H1 (cell line): ENCODE results near the gene MARK3. TPM values are rescaled to one million over a fixed set of nuclear protein-coding genes. Genes with fewer than 3 reads are reported as not detected.

Source experiments
- CTCF ChIA-PET: fragments of 300-600 bp; sonication (Branson Sonifier 250); formaldehyde crosslinking; loops from one replicate; lab custom pipeline; 2021; ENCODE audit not compliant: partially characterized antibody; lab: Charles Lee
- POLR2A ChIA-PET: fragments of 300-600 bp; sonication (Branson Sonifier 250); formaldehyde crosslinking; loops from one replicate; lab custom pipeline; 2021; ENCODE audit warnings: inconsistent platforms; ENCODE audit not compliant: partially characterized antibody; lab: Charles Lee
- DNase-seq, 2 experiments: peaks; one replicate each; pipeline versions ENCODE4 v3.0.0 to v3.0.0-alpha.2; 2010 to 2022; ENCODE audit warnings: low spot score in 2 of 2, low read depth in 1 of 2, mixed read lengths in 1 of 2
- FAIRE-seq: peaks from 2 replicates; lab custom pipeline; 2011; peaks lifted over from hg19 to GRCh38; lab: Jason Lieb, UNC
- H2AFZ ChIP-seq: 2 replicates; pipeline ENCODE4 v1.8.1; 2012; ENCODE audit warnings: low read length, inconsistent platforms
- H2AK5ac ChIP-seq: 2 replicates; pipeline ENCODE4 v1.6.1; 2013; ENCODE audit warnings: low read depth, low read length
- H2BK120ac ChIP-seq: replicated peaks from 2 replicates; pipeline ENCODE3; 2013; ENCODE audit warnings: low read depth, low read length, inconsistent platforms
- H2BK12ac ChIP-seq: 2 replicates; pipeline ENCODE4 v1.6.1; 2013; ENCODE audit warnings: low read depth, low read length
- H2BK15ac ChIP-seq: 2 replicates; pipeline ENCODE4 v1.6.1; 2013; ENCODE audit warnings: low read length
- H2BK20ac ChIP-seq: 2 replicates; pipeline ENCODE4 v1.6.1; 2013; ENCODE audit warnings: low read length
- H2BK5ac ChIP-seq: 2 replicates; pipeline ENCODE4 v1.6.1; 2013; ENCODE audit warnings: low read depth, low read length
- H3K14ac ChIP-seq: 2 replicates; pipeline ENCODE4 v1.6.1; 2013; ENCODE audit warnings: inconsistent platforms; ENCODE audit not compliant: insufficient read length
- H3K18ac ChIP-seq: 2 replicates; pipeline ENCODE4 v1.6.1; 2013; ENCODE audit warnings: low read length; ENCODE audit errors: extremely low read depth
- H3K23ac ChIP-seq: 2 replicates; pipeline ENCODE4 v1.6.1; 2013; ENCODE audit warnings: inconsistent platforms; ENCODE audit not compliant: insufficient read length
- H3K23me2 ChIP-seq: 2 replicates; pipeline ENCODE4 v1.6.1; 2013; ENCODE audit warnings: low read depth, low read length
- H3K27ac ChIP-seq: 2 replicates; pipeline ENCODE4 v1.6.1; 2011; ENCODE audit warnings: low read depth, low read length, inconsistent platforms
- H3K27me3 ChIP-seq, 4 experiments: replicated peaks in 1 of 4; 1 replicate in 1 of 4; 2 replicates in 3 of 4; pipeline versions ENCODE4 v1.6.1 to v1.8.1; 2011 to 2013; ENCODE audit warnings: low read length in 3 of 4, mild to moderate bottlenecking in 3 of 4, inconsistent platforms in 2 of 4, mixed read lengths in 2 of 4, moderate library complexity in 1 of 4; ENCODE audit not compliant: control insufficient read depth in 3 of 4, insufficient read depth in 3 of 4; ENCODE audit errors: extremely low read depth in 1 of 4
- H3K36me3 ChIP-seq, 4 experiments: 2 replicates each; pipeline versions ENCODE4 v1.6.1 to v1.8.1; 2011 to 2013; ENCODE audit warnings: mild to moderate bottlenecking in 4 of 4, low read length in 3 of 4, moderate library complexity in 2 of 4, control low read depth in 1 of 4, inconsistent platforms in 1 of 4; ENCODE audit not compliant: insufficient read depth in 4 of 4, control insufficient read depth in 2 of 4
- H3K4ac ChIP-seq: replicated peaks from 2 replicates; pipeline ENCODE3; 2013; ENCODE audit warnings: low read length, low read depth, mixed read lengths, inconsistent platforms; ENCODE audit not compliant: insufficient read length
- H3K4me1 ChIP-seq, 4 experiments: replicated peaks in 1 of 4; 1 replicate in 1 of 4; 2 replicates in 3 of 4; pipeline versions ENCODE4 v1.6.1 to v1.8.1; 2011 to 2013; ENCODE audit warnings: low read length in 3 of 4, inconsistent platforms in 2 of 4, mixed read lengths in 1 of 4; ENCODE audit not compliant: insufficient read depth in 4 of 4, control insufficient read depth in 3 of 4
- H3K4me2 ChIP-seq, 2 experiments: 2 replicates each; pipeline versions ENCODE4 v1.6.1 to v1.8.1; 2011 to 2013; ENCODE audit warnings: low read depth in 2 of 2, low read length in 2 of 2, control low read depth in 1 of 2, inconsistent platforms in 1 of 2, mild to moderate bottlenecking in 1 of 2; ENCODE audit not compliant: insufficient read depth in 1 of 2
- H3K4me3 ChIP-seq, 4 experiments: fragments of 200-600, 300-600 bp in 1 of 4; sonication (generic), shearing (Covaris generic), sonication (Bioruptor Twin) in 1 of 4; 2 replicates each; pipeline versions ENCODE4 v1.5.1 to v1.8.1; 2011 to 2016; ENCODE audit warnings: low read length in 4 of 4, low read depth in 3 of 4, control low read depth in 2 of 4, inconsistent platforms in 2 of 4, mild to moderate bottlenecking in 2 of 4, mixed read lengths in 1 of 4, moderate library complexity in 1 of 4; ENCODE audit not compliant: insufficient read depth in 2 of 4; ENCODE audit errors: extremely low read depth in 1 of 4
- H3K56ac ChIP-seq: replicated peaks from 2 replicates; pipeline ENCODE3; 2013; ENCODE audit warnings: low read depth, mild to moderate bottlenecking, mixed read lengths, low read length, inconsistent platforms; ENCODE audit not compliant: insufficient read length
- H3K79me1 ChIP-seq: 2 replicates; pipeline ENCODE4 v1.6.1; 2013; ENCODE audit warnings: low read depth, low read length, control low read depth
- H3K79me2 ChIP-seq, 2 experiments: 2 replicates each; pipeline versions ENCODE4 v1.6.1 to v1.8.1; 2012 to 2013; ENCODE audit warnings: low read length in 2 of 2, mild to moderate bottlenecking in 2 of 2, inconsistent platforms in 1 of 2; ENCODE audit not compliant: insufficient read depth in 2 of 2, control insufficient read depth in 1 of 2
- H3K9ac ChIP-seq, 4 experiments: replicated peaks in 1 of 4; 1 replicate in 1 of 4; 2 replicates in 3 of 4; pipeline versions ENCODE4 v1.6.1 to v1.8.1; 2011 to 2013; ENCODE audit warnings: low read depth in 3 of 4, low read length in 3 of 4, control low read depth in 2 of 4, mild to moderate bottlenecking in 2 of 4, moderate library complexity in 2 of 4, inconsistent platforms in 1 of 4; ENCODE audit errors: extremely low read depth in 1 of 4
- H3K9me3 ChIP-seq, 2 experiments: 2 replicates each; pipeline versions ENCODE4 v1.6.1 to v1.8.1; 2012 to 2013; ENCODE audit warnings: mild to moderate bottlenecking in 2 of 2, moderate library complexity in 2 of 2, control low read depth in 1 of 2, inconsistent platforms in 1 of 2, low read depth in 1 of 2, low read length in 1 of 2, mixed read lengths in 1 of 2; ENCODE audit not compliant: insufficient read depth in 2 of 2
- H4K20me1 ChIP-seq, 2 experiments: replicated peaks in 1 of 2; 2 replicates each; pipeline versions ENCODE3 to v1.8.1; 2011 to 2013; ENCODE audit warnings: inconsistent platforms in 2 of 2, low read length in 2 of 2, mild to moderate bottlenecking in 1 of 2; ENCODE audit not compliant: insufficient read depth in 2 of 2, control insufficient read depth in 1 of 2
- H4K5ac ChIP-seq: 2 replicates; pipeline ENCODE4 v1.6.1; 2013; ENCODE audit warnings: low read length, low read depth, mixed read lengths, inconsistent platforms; ENCODE audit not compliant: insufficient read length
- H4K8ac ChIP-seq: 2 replicates; pipeline ENCODE4 v1.8.0; 2013; ENCODE audit warnings: mild to moderate bottlenecking, moderate library complexity, low read length, inconsistent platforms; ENCODE audit not compliant: insufficient read depth; ENCODE audit errors: extremely low read depth
- H4K91ac ChIP-seq: replicated peaks from 2 replicates; pipeline ENCODE3; 2013; ENCODE audit warnings: low read length, mixed read lengths, inconsistent platforms; ENCODE audit not compliant: insufficient read length
- BCL11A ChIP-seq, 2 experiments: IDR thresholded peaks; one replicate each; pipeline ENCODE4 v1.6.1; 2011; ENCODE audit warnings: low read depth in 2 of 2, low read length in 2 of 2, mild to moderate bottlenecking in 2 of 2
- CBX8 ChIP-seq: fragments of 300-800, 300-1000 bp; sonication (generic); IDR thresholded peaks from 2 replicates; pipeline ENCODE4 v1.7.1; 2016; ENCODE audit warnings: low read depth, low read length, borderline replicate concordance
- E2F6 ChIP-seq: IDR thresholded peaks from 2 replicates; pipeline ENCODE4 v1.6.1; 2012; ENCODE audit warnings: inconsistent platforms
- FOSL1 ChIP-seq: IDR thresholded peaks from 2 replicates; pipeline ENCODE4 v1.6.1; 2011; ENCODE audit warnings: mild to moderate bottlenecking, low read depth, low read length, moderate library complexity; ENCODE audit not compliant: insufficient read depth
- HDAC2 ChIP-seq, 2 experiments: fragments of 300-600 bp in 1 of 2; sonication (generic) in 1 of 2; IDR thresholded peaks; 2 replicates each; pipeline ENCODE4 v1.6.1; 2011 to 2012; ENCODE audit warnings: low read depth in 2 of 2, low read length in 2 of 2, mild to moderate bottlenecking in 2 of 2, moderate library complexity in 2 of 2, borderline replicate concordance in 1 of 2, inconsistent platforms in 1 of 2
- POLR2AphosphoS5 ChIP-seq: IDR thresholded peaks from 2 replicates; pipeline ENCODE4 v1.6.1; 2011; ENCODE audit warnings: low read depth, low read length
- SP1 ChIP-seq: IDR thresholded peaks from 2 replicates; pipeline ENCODE4 v1.6.1; 2011; ENCODE audit warnings: low read depth, low read length
- TAF1 ChIP-seq: IDR thresholded peaks from 2 replicates; pipeline ENCODE4 v1.6.1; 2011; ENCODE audit warnings: mild to moderate bottlenecking, low read depth, low read length
- WGBS, 2 experiments: shearing (Covaris generic) in 1 of 2; methylation state at CpG; one replicate each; pipeline versions ENCODE4 v1.1.6 to v1.1.7; 2013 to 2015; ENCODE audit warnings: low lambda C conversion rate in 2 of 2, mixed read lengths in 2 of 2, inconsistent platforms in 1 of 2, low coverage in 1 of 2, missing lambda C conversion rate in 1 of 2; ENCODE audit not compliant: insufficient replicate concordance in 2 of 2, insufficient coverage in 1 of 2, insufficient read length in 1 of 2; ENCODE audit errors: extremely low coverage in 1 of 2, missing lambda C conversion rate in 1 of 2; 5-methylcytosine and 5-hydroxymethylcytosine counted together
- polyA plus RNA-seq, 7 experiments: library from polyadenylated mRNA; depleted of rRNA in 3 of 7; stranded (reverse) in 5 of 7; unstranded in 2 of 7; fragments of >200 nt in 5 of 7; fragments of 200-250 nt in 2 of 7; gene quantifications; 1 replicate in 5 of 7; 2 replicates in 1 of 7; 4 replicates in 1 of 7; pipeline versions ENCODE4 v1.2.1 to v1.2.3, GENCODE V29; 2011 to 2013; ENCODE audit warnings: missing spikeins in 2 of 7, mixed read lengths in 2 of 7
- total RNA-seq: library from RNA; stranded (reverse); fragmentation: NEBNext Ultra II Directional; extraction: Animal tissue kit (Norgen Biotek cat#: 25700); gene quantifications from 2 replicates; pipeline ENCODE4 v1.2.1, GENCODE V29; 2021

The MARK3 gene
- total and polyA plus RNA-seq, 2 of the 8 experiments (the other 6 are each of a cell fraction or from before 2014, with no cell fraction given) = 39.4 to 76.9 TPM

- no peak overlapping the region for H3K23ac ChIP-seq
- no peak overlapping the region for H3K27ac ChIP-seq
- H3K9me3 ChIP-seq = no peaks in the 10 kb centered on the region
- no peak overlapping the region for H2AK5ac ChIP-seq
- no peak overlapping the region for H3K4me2 ChIP-seq
- H3K4me1 ChIP-seq = peaks cover 0 to 23% (median 16%) of the 10 kb centered on the region in 4 experiments; a peak in 6 of 7 replicates
- H3K56ac ChIP-seq = no peak overlapping the region
- no peak overlapping the region; the same call in 1 of the 2 replicates for H2BK12ac ChIP-seq
- TF ChIP-seq TAF1 (no peak), E2F6 (no peak), BCL11A (IDR thresholded peaks at IDR 0.05; ENCODE audit: low read depth in 2 of 2, low read length in 2 of 2) (no peak), SP1 (no peak), FOSL1 (no peak), HDAC2 (IDR thresholded peaks at IDR 0.05; ENCODE audit: borderline replicate concordance in 1 of 2, low read depth in 2 of 2, low read length in 2 of 2) (no peak), POLR2AphosphoS5 (0 out of 2 replicates have a peak, but pooled peaks have one; percentile 3), CBX8 (no peak)
- DNase-seq = no peak
- no peak overlapping the region for H4K8ac ChIP-seq
- FAIRE-seq = no peak
- H3K14ac ChIP-seq = no peak overlapping the region
- POLR2A ChIA-PET = interaction anchor here (1.0 to 12.6 kb wide), 7 partner anchors 7 to 183 kb away, joined by 3 to 844 read pairs (median 7); partner anchors contain the start of genes EIF5 and TRMT61A
- H3K79me1 ChIP-seq = no peaks in the 10 kb centered on the region
- H3K4ac ChIP-seq = no peak overlapping the region
- CTCF ChIA-PET = interaction anchor here (0.6 to 31.3 kb wide), 4 partner anchors 13 to 47 kb away, joined by 3 to 921 read pairs (median 36); partner anchors contain the start of gene TRMT61A
- H3K9ac ChIP-seq = no peak overlapping the region
- H4K5ac ChIP-seq = no peak overlapping the region
- no peak overlapping the region for H3K4me3 ChIP-seq
- H4K20me1 ChIP-seq = peaks cover 10 to 19% of the 10 kb centered on the region in 2 experiments
- WGBS, 2 experiments = 88% methylated on average over 10 of the region's 10 CpGs; no CpG with 5 or more reads in 1 of the 2 experiments
- no peak overlapping the region for H2BK120ac ChIP-seq
- peaks cover 7% of the 10 kb centered on the region; the same call in 1 of the 2 replicates for H3K23me2 ChIP-seq
- H2BK15ac ChIP-seq = no peak overlapping the region
- H2BK20ac ChIP-seq = no peak overlapping the region
- no peak overlapping the region for H2AFZ ChIP-seq
- H3K18ac ChIP-seq = no peak overlapping the region
- H3K27me3 ChIP-seq = no peaks in the 10 kb centered on the region
- peaks cover 0 to 1% of the 10 kb centered on the region in 2 experiments; a peak in 1 of 4 replicates for H3K79me2 ChIP-seq
- no peak overlapping the region for H4K91ac ChIP-seq
- no peak overlapping the region for H2BK5ac ChIP-seq
- H3K36me3 ChIP-seq = peaks cover 8 to 23% (median 17%) of the 10 kb centered on the region in 4 experiments; a peak in 7 of 8 replicates
Measured at GRCh38 chr14:103517174-103517566, 132.0 kb downstream of the MARK3 start.
